ENCODE data around the gene PROSER2. TPM values are rescaled to one million over a fixed set of nuclear protein-coding genes. Genes with fewer than 3 reads are reported as not detected.

PROSER2 gene
- total and polyA plus RNA-seq, 12 donors: 0.34 to 1.6 (median 0.76) TPM

- ATAC-seq (no peak), DNase-seq (no peak)
- no peaks in the 10 kb centered on the region for H3K9me3 ChIP-seq
- TF ChIP-seq, protein P1, sequence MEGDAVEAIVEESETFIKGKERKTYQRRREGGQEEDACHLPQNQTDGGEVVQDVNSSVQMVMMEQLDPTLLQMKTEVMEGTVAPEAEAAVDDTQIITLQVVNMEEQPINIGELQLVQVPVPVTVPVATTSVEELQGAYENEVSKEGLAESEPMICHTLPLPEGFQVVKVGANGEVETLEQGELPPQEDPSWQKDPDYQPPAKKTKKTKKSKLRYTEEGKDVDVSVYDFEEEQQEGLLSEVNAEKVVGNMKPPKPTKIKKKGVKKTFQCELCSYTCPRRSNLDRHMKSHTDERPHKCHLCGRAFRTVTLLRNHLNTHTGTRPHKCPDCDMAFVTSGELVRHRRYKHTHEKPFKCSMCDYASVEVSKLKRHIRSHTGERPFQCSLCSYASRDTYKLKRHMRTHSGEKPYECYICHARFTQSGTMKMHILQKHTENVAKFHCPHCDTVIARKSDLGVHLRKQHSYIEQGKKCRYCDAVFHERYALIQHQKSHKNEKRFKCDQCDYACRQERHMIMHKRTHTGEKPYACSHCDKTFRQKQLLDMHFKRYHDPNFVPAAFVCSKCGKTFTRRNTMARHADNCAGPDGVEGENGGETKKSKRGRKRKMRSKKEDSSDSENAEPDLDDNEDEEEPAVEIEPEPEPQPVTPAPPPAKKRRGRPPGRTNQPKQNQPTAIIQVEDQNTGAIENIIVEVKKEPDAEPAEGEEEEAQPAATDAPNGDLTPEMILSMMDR (IDR thresholded peaks at IDR 0.05): no peak
- H3K27me3 ChIP-seq: no peaks in the 10 kb centered on the region
- peaks cover 11 to 26% (median 20%) of the 10 kb centered on the region in 9 donors for H3K4me1 ChIP-seq
- no peak overlapping the region for H3K27ac ChIP-seq
- 90 to 96% methylated on average over 18 to 19 of the region's 19 CpGs for WGBS, 2 donors
- no peak overlapping the region for H3K4me3 ChIP-seq
- H3K36me3 ChIP-seq: no peaks in the 10 kb centered on the region
- intact Hi-C loops (cut with DNase I): no loop called here
Observed at GRCh38 chr10:11876805-11877590, 53.8 kb downstream of the PROSER2 start.

DNA sequence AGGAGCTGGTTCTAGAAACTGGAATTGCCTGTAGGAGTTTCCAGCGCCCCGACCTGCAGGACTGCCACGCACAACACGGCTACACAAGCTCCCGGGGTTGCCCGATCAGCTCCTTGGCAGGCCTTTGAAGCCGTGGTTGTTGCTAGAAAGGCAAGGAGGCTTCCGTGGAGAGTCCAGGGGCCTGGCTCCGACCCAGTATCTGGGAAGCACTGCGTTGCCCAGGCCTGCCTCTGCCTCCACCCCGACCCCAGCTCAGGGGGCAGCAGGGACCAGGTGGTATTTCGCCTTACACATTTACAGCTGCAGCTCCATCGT is 54.4 kb downstream of the PROSER2 start:
- Histone ChIP-seq H3K9me3 (no peaks in the 10 kb centered on the region), H3K36me3 (no peaks in the 10 kb centered on the region), H3K27ac (no peak overlapping the region), H3K27me3 (no peaks in the 10 kb centered on the region), H3K4me3 (no peak overlapping the region), H3K4me1 (peaks cover 11 to 23% (median 17%) of the 10 kb centered on the region in 9 donors)
- TF ChIP-seq, protein P1 (IDR thresholded peaks at IDR 0.05): no peak
- ATAC-seq (no peak), DNase-seq (no peak)
- WGBS, 2 donors: 89% methylated on average over 13 of the region's 13 CpGs
- intact Hi-C loops (cut with DNase I): no loop called here

GRCh38 chr10:11878776-11879175 is 55.6 kb downstream of the PROSER2 start:
- Histone ChIP-seq H3K36me3 (no peaks in the 10 kb centered on the region), H3K4me1 (peaks cover 11 to 23% (median 17%) of the 10 kb centered on the region in 9 donors), H3K27ac (no peak overlapping the region), H3K27me3 (no peaks in the 10 kb centered on the region), H3K9me3 (no peaks in the 10 kb centered on the region), H3K4me3 (no peak overlapping the region)
- intact Hi-C loops (cut with DNase I): no loop called here
- WGBS, 2 donors: 89 to 91% methylated on average over 12 of the region's 12 CpGs
- DNase-seq (no peak), ATAC-seq (no peak)
- TF ChIP-seq, protein P1 (IDR thresholded peaks at IDR 0.05): no peak

DNA sequence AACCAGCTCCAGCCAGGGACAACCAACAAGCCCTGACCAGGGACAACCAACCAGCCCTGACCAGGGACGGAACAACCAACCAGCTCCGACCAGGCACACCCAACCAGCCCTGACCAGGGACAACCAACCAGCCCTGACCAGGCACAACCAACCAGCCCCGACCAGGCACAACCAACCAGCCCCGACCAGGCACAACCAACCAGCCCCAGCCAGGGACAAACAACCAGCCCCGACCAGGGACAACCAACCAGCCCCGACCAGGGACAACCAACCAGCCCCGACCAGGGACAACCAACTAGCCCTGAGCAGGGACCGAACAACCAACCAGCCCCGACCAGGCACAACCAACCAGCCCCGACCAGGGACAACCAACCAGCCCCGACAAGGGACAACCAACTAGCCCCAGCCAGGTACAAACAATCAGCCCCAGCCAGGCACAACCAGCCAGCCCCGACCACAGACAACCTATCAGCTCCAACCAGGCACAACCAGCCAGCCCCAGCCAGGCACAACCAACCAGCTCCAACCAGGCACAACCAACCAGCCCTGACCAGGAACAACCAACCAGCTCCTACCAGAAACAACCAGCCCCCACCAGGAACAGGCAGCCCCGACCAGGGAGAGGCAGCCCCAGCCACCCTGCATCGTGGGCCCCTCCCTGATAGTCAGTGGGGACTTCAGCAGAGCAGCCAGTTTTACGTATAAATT is 56.4 kb downstream of the PROSER2 start:
- no peaks in the 10 kb centered on the region for H3K27me3 ChIP-seq

More for the DNA sequence above, 56.4 kb downstream of the PROSER2 start:
- Histone ChIP-seq H3K4me3 (no peak overlapping the region), H3K27ac (no peak overlapping the region), H3K9me3 (no peaks in the 10 kb centered on the region), H3K36me3 (no peaks in the 10 kb centered on the region), H3K4me1 (peaks cover 9 to 19% (median 17%) of the 10 kb centered on the region in 9 donors)
- intact Hi-C loops (cut with DNase I): no loop called here
- TF ChIP-seq, protein P1 (IDR thresholded peaks at IDR 0.05): no peak
- ATAC-seq (no peak), DNase-seq (no peak)
- 89 to 91% methylated on average over 15 of the region's 15 CpGs for WGBS, 2 donors

Measured in heart right ventricle (tissue), 16 donors.